Mesodermal cell (in vitro differentiated cells): ENCODE results near the gene ZNF827.
A peak's percentile ranks its signal among the peaks of the same experiment; 100 is the strongest.

Source experiments
- H3K27ac ChIP-seq: 2 replicates; pipeline ENCODE4 v1.7.0; 2013; ENCODE audit warnings: mild to moderate bottlenecking, low read depth, low read length, moderate library complexity; ENCODE audit not compliant: severe bottlenecking
- H3K36me3 ChIP-seq: 2 replicates; pipeline ENCODE4 v1.7.1; 2013; ENCODE audit warnings: mild to moderate bottlenecking, low read length, moderate library complexity; ENCODE audit not compliant: control insufficient read depth, insufficient read depth
- H3K4me1 ChIP-seq: one replicate; pipeline ENCODE4 v1.7.1; 2013; ENCODE audit warnings: mild to moderate bottlenecking, low read length; ENCODE audit not compliant: insufficient read depth, control insufficient read depth, poor library complexity, severe bottlenecking
- H3K4me3 ChIP-seq: 2 replicates; pipeline ENCODE4 v1.7.0; 2013; ENCODE audit warnings: low read length, control low read depth, mild to moderate bottlenecking; ENCODE audit not compliant: insufficient read depth, poor library complexity, severe bottlenecking; ENCODE audit errors: extremely low read depth
- H3K9me3 ChIP-seq: 2 replicates; pipeline ENCODE4 v1.7.1; 2013; ENCODE audit warnings: mild to moderate bottlenecking, low read length, moderate library complexity; ENCODE audit not compliant: control insufficient read depth
- WGBS, 2 experiments: methylation state at CpG; one replicate each; pipeline ENCODE4 v1.1.5; 2013; ENCODE audit warnings: missing lambda C conversion rate in 2 of 2; ENCODE audit not compliant: insufficient coverage in 2 of 2; 5-methylcytosine and 5-hydroxymethylcytosine counted together

Gene ZNF827

GRCh38 chr4:145815626-145816025, 123.0 kb downstream of the ZNF827 start:
- Histone ChIP-seq H3K27ac (no peak overlapping the region), H3K36me3 (peaks cover 80% of the 10 kb centered on the region), H3K9me3 (peaks cover 2% of the 10 kb centered on the region), H3K4me3 (no peak overlapping the region), H3K4me1 (peaks cover 3% of the 10 kb centered on the region)
- WGBS, 2 experiments: 80% methylated on average over 1 of the region's 1 CpG; no CpG with 5 or more reads in 1 of the 2 experiments

DNA sequence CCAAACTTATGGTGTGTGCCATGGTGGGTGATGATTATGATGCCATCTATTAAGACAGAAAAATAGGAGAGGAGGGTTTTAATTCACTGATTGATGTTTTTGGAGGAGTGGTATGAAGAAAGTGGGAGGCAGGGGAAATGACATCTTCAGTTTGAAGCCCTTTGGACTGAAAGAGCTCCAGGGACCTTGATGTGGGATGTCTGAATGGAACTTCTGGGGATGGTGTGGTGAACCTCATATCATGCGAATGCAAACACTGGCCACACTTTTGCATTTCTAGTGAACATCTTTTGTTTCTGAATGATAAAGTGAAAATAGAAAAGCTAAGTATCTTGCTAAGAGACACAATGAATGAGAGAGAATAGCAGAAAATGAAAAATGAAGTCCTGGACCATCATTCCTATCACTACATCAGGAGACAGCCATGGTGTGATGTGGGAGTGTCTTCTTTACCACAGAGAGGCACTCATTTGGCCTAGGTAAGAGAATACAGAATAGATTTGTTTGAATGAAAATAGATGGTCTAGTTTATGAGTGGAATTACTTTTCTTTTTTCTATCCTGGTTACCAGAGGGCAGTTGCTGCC, 123.5 kb downstream of the ZNF827 start:
- peaks cover 84% of the 10 kb centered on the region for H3K36me3 ChIP-seq
- H3K9me3 ChIP-seq: peaks cover 7% of the 10 kb centered on the region
- no peaks in the 10 kb centered on the region for H3K4me1 ChIP-seq
- H3K27ac ChIP-seq: no peak overlapping the region
- H3K4me3 ChIP-seq: no peak overlapping the region
- WGBS, 2 experiments: 100% methylated on average over 1 of the region's 1 CpG; no CpG with 5 or more reads in 1 of the 2 experiments

DNA sequence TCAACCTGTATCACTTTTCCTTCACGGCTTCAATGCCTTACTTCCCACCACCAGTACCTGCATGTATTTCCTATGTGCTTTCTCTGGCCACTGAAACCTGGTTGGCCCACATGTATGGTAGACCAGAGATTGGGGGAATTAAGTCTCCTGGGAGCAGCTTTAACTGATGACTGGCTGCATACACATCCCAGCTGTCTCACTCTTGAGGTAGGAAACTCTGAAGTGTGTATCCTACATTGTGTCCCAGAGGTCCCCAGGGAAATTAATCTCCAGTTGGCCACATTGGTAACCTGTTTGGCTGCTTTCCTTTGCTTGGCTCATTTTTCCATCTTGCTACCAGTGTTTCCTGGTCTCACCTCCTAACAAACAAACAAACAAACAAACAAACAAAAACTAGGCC, 124.4 kb downstream of the ZNF827 start:
- Histone ChIP-seq H3K9me3 (peaks cover 16% of the 10 kb centered on the region), H3K36me3 (peaks cover 81% of the 10 kb centered on the region), H3K4me3 (no peak overlapping the region), H3K27ac (no peak overlapping the region), H3K4me1 (no peaks in the 10 kb centered on the region)
- WGBS, 2 experiments: no CpG with 5 or more reads among the region's 1 CpG

GRCh38 chr4:145812919-145813318, 125.7 kb downstream of the ZNF827 start:
- Histone ChIP-seq H3K36me3 (peaks cover 82% of the 10 kb centered on the region), H3K27ac (no peak overlapping the region)

DNA sequence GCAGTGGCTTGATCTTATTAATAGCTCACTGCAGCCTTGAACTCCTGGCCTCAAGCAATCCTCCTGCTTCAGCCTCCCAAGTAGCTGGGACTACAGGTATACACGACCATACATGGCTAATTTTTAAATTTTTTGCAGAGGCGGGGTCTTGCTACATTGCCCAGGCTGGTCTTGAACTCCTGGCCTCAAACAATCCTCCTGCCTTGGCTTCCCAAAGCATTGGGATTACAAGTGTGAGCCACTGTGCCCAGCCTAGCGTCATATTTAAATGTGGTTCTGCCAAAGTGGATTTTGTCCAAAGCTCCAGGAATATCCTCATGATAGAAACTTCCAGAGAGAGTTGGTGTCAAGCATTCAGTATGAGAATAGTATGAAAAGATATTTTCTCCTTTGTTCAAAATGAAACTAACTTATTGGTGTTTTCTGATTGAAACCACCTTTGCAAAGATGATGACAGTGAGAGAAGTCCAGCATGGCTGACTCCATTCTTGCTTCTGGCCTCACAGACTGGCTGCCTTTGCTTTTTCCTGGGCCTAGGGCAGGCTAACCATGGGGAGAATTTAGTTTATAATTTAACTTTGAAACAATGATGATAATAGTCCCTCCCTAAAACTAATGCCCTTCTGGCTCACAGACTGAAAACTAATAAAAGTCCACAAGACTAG, 129.6 kb downstream of the ZNF827 start:
- peak overlapping the region; percentile 73 for H3K27ac ChIP-seq
- 87 to 100% methylated on average over 2 to 3 of the region's 3 CpGs for WGBS, 2 experiments
- H3K4me3 ChIP-seq: no peak overlapping the region
- peaks cover 18% of the 10 kb centered on the region for H3K9me3 ChIP-seq
- peaks cover 33% of the 10 kb centered on the region for H3K4me1 ChIP-seq
- peaks cover 45% of the 10 kb centered on the region for H3K36me3 ChIP-seq

More at GRCh38 chr4:145812919-145813318, 125.7 kb downstream of the ZNF827 start:
- peaks cover 7% of the 10 kb centered on the region for H3K4me1 ChIP-seq
- WGBS, 2 experiments: 94 to 98% methylated on average over 5 to 6 of the region's 8 CpGs
- no peak overlapping the region for H3K4me3 ChIP-seq
- H3K9me3 ChIP-seq: peaks cover 18% of the 10 kb centered on the region

GRCh38 chr4:145808021-145808650, 130.5 kb downstream of the ZNF827 start:
- Histone ChIP-seq H3K27ac (peak overlapping the region; percentile 89), H3K9me3 (peaks cover 18% of the 10 kb centered on the region), H3K36me3 (peaks cover 37% of the 10 kb centered on the region), H3K4me3 (no peak overlapping the region), H3K4me1 (peaks cover 40% of the 10 kb centered on the region)
- 0% methylated on average over 1 to 2 of the region's 3 CpGs for WGBS, 2 experiments

DNA sequence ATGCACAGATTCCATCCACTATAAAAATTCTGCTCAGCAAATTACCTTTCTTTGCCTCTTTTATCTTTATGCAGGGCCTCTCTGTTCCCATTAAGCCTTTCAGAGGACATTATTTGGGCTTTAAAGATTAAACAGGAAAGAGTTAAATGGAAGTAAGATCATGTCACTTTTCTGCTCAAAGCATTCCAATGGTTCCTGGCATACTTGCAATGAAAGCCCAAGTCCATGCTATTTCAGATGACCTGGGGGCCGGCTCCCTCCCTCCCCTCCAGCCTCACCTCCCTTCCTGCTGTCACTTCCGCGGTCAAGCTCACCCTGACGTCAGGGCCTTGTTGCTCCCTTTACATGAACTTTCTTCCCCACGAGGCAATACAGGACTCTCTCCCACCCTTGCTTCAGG, 133.1 kb downstream of the ZNF827 start:
- H3K9me3 ChIP-seq: peaks cover 15% of the 10 kb centered on the region
- peak overlapping the region; percentile 89 for H3K27ac ChIP-seq
- WGBS, 2 experiments: 18 to 21% methylated on average over 4 to 5 of the region's 5 CpGs
- peaks cover 42% of the 10 kb centered on the region for H3K4me1 ChIP-seq
- peaks cover 15% of the 10 kb centered on the region for H3K36me3 ChIP-seq
- H3K4me3 ChIP-seq: no peak overlapping the region

DNA sequence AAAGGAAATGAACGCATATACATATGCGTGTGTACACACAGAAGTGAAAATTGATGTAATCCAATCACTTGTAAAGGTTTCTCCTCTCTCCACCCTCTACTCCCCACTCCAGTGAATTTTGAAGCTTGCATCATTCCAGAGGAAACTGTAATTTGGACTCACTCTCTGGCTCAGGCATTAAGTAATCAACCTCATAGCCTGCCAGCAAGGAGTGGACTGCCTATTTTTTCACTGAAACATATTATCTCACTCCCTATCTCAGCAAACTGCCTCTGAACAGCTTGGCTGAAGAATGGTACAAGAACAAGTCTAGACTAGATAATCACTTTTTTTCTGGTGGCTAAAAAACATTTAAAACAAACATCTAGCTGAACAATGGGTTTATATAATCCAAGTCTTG, 134.5 kb downstream of the ZNF827 start:
- peaks cover 42% of the 10 kb centered on the region for H3K4me1 ChIP-seq
- H3K9me3 ChIP-seq: peaks cover under 1% of the 10 kb centered on the region
- H3K36me3 ChIP-seq: peaks cover 11% of the 10 kb centered on the region
- no peak overlapping the region for H3K4me3 ChIP-seq
- 100% methylated on average over 2 of the region's 2 CpGs; no CpG with 5 or more reads in 1 of the 2 experiments for WGBS, 2 experiments
- peak overlapping the region; percentile 63 for H3K27ac ChIP-seq

GRCh38 chr4:145799223-145799622, 139.4 kb downstream of the ZNF827 start:
- Histone ChIP-seq H3K4me1 (peaks cover 12% of the 10 kb centered on the region), H3K36me3 (peaks cover 13% of the 10 kb centered on the region), H3K9me3 (no peaks in the 10 kb centered on the region), H3K27ac (no peak overlapping the region), H3K4me3 (no peak overlapping the region)
- WGBS, 2 experiments: 100% methylated on average over 1 of the region's 2 CpGs; no CpG with 5 or more reads in 1 of the 2 experiments

DNA sequence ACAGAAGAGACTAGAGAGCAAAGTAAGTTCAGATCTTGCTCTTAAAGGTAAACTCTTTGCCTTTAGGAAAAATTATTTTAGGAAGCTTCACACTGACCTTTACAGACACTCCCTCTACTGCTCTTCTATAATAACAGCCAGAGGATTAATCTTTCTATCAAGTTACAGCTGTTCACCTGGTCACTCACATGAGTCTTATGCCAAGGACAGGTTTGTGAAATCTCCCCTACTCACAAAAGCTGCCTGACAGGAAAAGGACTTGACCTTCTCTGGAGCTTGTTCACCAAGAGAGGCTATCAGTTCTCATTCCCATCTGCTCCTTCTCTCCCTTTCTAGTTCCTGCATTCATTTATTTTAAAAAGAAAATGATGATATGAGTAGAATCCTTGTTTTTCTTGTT, 141.3 kb downstream of the ZNF827 start:
- H3K9me3 ChIP-seq: no peaks in the 10 kb centered on the region
- no peaks in the 10 kb centered on the region for H3K4me1 ChIP-seq

GRCh38 chr4:145796346-145796745, 142.3 kb downstream of the ZNF827 start:
- WGBS, 2 experiments: 100% methylated on average over 3 of the region's 4 CpGs; no CpG with 5 or more reads in 1 of the 2 experiments
- H3K36me3 ChIP-seq: peaks cover 13% of the 10 kb centered on the region
- H3K9me3 ChIP-seq: no peaks in the 10 kb centered on the region

More for the DNA sequence above, 141.3 kb downstream of the ZNF827 start:
- H3K36me3 ChIP-seq: peaks cover 13% of the 10 kb centered on the region
- no peak overlapping the region for H3K27ac ChIP-seq
- H3K4me3 ChIP-seq: no peak overlapping the region

More at GRCh38 chr4:145796346-145796745, 142.3 kb downstream of the ZNF827 start:
- Histone ChIP-seq H3K27ac (no peak overlapping the region), H3K4me1 (no peaks in the 10 kb centered on the region), H3K4me3 (no peak overlapping the region)
